Nucleus accumbens (tissue), 56 donors: ENCODE measurements around the gene CSNK1G1.
"Not testable (repeated sequence)": the region's sequence is repeated elsewhere in the genome, so short reads cannot be mapped to it uniquely, and the experiment has no call there.

Experiments used
- DNase-seq, 56 donors: peaks; one replicate each; lab custom pipeline; 2025; lab: John Stamatoyannopoulos, UW

CSNK1G1 gene

GRCh38 chr15:64351265-64351664 is 4.7 kb downstream of the CSNK1G1 start:
- DNase-seq, result no peak

- DNase-seq, result no peak
Measured at GRCh38 chr15:64349375-64349774, 6.6 kb downstream of the CSNK1G1 start.

DNA sequence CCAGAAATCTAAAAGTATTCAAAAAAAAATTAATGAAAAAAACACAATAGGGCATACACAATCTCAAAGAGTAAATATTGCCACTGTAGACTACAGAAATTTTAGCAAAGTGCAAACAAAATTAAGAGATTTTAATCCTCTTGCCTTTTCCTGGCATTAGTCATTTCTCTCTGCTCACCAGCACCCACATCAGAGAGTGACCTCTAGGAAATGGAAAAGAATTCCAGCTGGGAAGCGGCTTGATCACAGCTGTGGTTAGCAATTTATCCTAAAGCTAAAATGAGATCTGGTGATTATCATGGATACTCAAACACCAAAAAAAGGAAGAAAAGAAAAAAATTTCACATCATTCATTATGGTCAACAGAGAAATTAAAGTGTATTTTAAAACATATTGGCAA is 7.5 kb downstream of the CSNK1G1 start:
- no peak for DNase-seq

GRCh38 chr15:64346242-64346641 is 9.7 kb downstream of the CSNK1G1 start:
- not testable (repeated sequence) for DNase-seq

GRCh38 chr15:64344651-64345294 is 11.2 kb downstream of the CSNK1G1 start:
- DNase-seq, result no peak

DNA sequence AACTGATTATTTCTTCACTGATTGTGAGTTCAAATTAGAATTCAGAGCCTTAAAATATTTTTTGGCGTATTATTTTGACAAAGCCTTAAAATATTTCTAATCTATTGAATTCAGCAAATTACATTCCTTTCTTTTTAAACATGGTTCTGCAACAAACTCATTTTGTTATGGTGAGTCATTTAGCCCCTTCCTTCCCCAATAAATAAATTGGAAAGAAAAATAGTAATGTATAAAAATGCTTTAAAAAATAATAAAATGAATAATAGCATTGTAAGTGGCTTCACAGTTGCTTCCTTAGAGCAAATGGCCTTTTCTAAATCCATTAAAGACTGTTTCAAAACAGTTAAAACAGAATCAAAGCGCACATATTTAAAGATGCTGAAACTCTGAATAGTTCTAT is 12.1 kb downstream of the CSNK1G1 start:
- no peak for DNase-seq

- DNase-seq, result no peak
Measured at GRCh38 chr15:64343222-64343621, 12.8 kb downstream of the CSNK1G1 start.

DNA sequence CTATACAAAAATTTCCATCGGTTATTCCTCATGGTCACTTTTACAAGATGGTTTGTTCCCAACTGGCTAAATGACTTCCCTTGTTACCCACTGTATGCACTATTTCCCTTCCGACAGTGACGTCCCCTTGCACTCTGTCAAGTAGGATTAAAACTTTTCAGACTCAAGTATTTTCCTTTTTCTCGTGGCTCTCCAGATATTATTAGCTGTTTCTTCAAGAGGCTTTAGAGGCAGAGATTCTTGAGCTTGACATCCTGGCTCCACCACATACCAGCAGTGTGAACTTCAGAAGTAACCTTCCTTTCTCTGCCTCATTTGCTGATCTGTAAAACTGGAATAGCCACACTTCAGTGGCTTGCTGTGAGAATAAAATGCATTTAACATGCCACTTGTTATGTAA is 14.0 kb downstream of the CSNK1G1 start:
- DNase-seq, result no peak

DNA sequence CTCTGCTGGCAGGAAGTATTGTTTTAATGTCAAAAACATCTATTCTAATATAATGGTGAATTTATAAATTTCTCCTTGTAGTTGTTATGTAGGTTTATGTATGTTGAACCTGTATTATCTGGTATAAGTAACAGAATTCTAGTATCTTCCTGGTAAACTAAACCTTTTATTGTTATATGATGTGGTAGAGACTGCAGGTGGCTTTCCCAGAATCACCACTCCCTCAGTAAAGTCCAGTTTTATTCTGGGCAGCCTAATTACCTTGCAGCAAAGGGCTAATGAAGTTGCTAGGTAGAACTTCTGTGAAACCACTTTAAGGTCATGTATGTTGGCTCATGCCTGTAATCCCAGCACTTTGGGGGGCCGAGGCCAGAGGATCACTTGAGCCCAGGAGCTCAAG is 15.6 kb downstream of the CSNK1G1 start:
- no peak for DNase-seq

DNA sequence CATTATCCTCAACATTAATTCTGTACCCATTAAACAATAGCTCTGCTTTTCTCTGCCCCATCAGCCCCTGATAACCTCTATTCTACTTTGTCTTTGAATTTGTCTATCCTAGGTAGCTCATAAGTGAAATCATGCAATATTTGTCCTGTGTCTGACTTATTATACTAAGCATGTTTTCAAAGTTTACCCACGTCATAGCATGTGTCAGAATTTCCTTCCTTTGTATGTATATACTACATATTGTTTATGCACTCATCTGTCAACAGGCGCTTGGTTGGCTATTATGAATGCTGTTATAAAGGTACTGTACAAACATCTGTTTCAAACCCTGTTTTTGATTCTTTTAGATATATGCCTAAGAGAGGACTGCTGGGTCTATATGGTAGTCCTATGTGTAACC is 18.2 kb downstream of the CSNK1G1 start:
- no peak for DNase-seq

DNA sequence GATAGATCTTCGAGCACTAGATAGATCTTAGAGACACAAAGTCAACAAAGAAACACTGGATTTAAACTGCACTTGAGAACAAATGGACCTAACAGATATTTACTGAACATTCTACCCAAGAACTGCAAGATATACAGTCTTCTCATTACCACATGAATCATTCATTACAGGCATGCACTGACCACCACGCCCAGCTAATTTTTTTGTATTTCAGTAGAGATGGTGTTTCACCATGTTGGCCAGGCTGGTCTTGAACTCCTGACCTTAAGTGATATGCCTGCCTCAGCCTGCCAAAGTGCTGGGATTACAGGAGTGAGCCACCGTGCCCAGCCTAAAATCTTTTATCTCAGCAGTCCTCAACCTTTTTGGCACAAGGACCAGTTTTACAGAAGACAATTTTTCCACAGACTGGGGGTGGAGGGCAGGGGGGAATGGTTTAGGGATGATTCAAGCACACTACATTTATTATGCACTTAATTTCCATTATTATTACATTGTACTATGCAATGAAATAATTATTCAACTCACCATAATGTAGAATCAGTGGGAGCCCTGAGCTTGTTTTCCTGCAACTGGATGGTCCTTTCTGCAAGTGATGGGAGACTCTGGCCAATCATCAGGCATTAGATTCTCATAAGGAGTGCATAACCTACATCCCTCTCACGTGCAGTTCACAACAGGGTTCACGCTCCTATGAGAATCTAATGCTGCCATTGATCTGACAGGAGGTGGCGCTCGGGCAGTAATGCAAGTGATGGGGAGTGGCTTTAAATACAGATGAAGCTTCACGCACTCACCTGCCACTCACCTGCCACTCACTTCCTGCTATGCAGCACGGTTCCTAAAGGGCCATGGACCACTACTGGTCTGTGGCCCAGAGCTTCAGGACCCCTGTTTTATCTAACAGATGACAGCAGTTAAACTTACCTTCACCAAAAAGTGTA is 21.7 kb downstream of the CSNK1G1 start:
- DNase-seq, result no peak

- DNase-seq, result no peak
Measured at GRCh38 chr15:64333516-64333915, 22.5 kb downstream of the CSNK1G1 start.

DNA sequence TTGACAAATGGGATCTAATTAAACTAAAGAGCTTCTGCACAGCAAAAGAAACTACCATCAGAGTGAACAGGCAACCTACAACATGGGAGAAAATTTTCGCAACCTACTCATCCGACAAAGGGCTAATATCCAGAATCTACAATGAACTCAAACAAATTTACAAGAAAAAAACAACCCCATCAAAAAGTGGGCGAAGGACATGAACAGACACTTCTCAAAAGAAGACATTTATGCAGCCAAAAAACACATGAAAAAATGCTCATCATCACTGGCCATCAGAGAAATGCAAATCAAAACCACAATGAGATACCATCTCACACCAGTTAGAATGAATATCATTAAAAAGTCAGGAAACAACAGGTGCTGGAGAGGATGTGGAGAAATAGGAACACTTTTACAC is 24.3 kb downstream of the CSNK1G1 start:
- DNase-seq, result not testable (repeated sequence)

DNA sequence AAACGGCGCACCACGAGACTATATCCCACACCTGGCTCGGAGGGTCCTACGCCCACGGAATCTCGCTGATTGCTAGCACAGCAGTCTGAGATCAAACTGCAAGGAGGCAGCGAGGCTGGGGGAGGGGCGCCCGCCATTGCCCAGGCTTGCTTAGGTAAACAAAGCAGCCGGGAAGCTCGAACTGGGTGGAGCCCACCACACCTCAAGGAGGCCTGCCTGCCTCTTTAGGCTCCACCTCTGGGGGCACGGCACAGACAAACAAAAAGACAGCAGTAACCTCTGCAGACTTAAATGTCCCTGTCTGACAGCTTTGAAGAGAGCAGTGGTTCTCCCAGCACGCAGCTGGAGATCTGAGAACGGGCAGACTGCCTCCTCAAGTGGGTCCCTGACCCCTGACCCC is 29.0 kb downstream of the CSNK1G1 start:
- DNase-seq, result not testable (repeated sequence)

DNA sequence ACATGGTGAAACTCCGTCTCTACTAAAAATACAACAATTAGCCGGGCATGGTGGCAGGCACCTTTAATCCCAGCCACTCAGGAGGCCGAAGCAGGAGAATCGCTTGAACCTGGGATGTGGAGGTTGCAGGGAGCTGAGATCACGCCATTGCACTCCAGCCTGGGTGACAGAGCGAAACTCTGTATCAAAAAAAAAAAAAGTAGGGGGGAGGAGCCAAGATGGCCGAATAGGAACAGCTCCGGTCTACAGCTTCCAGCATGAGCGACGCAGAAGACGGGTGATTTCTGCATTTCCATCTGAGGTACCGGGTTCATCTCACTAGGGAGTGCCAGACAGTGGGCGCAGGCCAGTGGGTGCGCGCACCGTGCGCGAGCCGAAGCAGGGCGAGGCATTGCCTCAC is 29.5 kb downstream of the CSNK1G1 start:
- not testable (repeated sequence) for DNase-seq

DNA sequence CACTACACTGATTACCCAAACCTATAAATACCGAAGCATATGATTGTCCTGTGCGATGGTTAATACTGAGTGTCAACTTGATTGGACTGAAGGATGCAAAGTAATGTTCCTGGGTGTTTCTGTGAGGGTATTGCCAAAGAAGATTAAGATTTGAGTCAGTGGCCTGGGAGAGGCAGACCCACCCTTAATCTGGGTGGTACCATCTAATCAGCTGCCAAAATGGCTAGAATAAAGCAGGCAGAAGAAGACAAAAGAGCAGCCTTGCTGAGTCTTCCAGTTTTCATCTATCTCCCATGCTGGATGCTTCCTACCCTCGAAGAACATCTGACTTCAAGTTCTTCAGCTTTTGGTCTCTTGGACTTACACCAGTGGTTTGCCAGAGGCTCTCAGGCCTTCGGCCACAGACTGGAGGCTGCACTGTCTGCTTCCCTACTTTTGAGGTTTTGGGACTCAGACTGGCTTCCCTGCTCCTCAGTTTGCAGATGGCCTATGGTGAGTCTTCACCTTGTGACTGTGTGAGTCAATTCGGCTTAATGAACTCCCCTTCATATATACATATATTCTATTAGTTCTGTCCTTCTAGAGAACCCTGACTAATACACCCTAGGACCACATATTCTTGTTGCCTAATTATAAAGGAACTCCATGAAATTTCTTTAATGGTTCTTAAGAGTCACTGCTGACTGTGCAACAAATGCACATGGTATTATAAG is 31.7 kb downstream of the CSNK1G1 start:
- DNase-seq, result no peak

- no peak for DNase-seq
Measured at GRCh38 chr15:64315216-64315615, 40.8 kb downstream of the CSNK1G1 start.

DNA sequence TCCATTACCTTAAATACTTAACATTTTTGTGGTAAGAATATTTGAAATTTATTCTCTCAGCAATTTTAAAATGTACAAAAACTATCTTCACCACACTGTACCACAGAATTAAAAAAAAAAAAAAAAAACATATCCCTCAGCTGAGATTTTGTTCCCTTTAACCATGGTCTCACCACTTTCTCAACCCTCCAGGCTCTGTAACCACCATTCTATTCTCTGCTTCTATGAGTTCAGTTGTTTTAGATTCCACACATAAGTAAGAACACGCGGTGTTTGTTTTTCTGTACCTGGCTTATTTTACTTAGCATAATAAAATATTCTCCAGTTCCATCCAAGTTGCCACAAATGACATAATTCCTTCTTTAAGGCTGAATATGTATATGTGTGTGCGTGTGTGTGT is 41.5 kb downstream of the CSNK1G1 start:
- DNase-seq, result no peak

DNA sequence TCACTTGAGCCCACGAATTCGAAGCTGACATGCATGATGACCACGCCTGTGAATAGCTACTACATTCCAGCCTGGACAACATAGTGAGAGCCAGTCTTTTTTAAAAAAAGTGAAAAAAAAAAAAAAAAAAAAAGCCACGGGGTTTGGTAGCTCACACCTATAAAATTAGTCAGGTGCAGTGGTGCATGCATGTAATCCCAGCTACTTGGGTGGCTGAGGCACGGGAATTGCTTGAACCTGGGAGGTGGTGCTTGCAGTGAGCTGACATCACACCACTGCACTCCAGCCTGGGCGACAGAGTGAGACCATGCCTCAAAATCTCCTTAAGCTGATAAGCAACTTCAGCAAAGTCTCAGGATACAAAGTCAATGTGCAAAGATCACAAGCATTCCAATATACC is 44.4 kb downstream of the CSNK1G1 start:
- no peak for DNase-seq

DNA sequence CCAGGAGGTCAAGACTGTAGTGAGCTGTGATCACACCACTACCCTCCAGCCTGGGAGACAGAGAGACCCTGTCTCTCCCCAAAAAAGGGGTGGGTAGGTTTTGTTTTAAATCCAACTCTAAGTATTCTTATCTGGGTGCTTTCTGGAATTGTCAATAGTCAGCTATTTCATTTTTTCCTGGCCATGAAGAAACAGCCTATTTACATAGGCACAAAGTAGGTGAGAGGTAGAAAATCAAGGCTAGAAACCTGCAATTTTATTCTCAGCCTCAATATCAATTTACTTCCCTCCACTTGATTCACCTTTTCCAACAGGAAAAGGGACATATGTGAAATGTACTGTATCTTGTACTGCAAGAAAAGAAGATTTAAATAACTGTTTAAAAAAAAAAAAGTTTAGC is 45.9 kb downstream of the CSNK1G1 start:
- DNase-seq, result no peak

GRCh38 chr15:64305261-64305660 is 50.7 kb downstream of the CSNK1G1 start:
- no peak for DNase-seq
